K562 (cell line): ENCODE data around the gene EFEMP2. TPM values are rescaled to one million over a fixed set of nuclear protein-coding genes. Genes with fewer than 3 reads are reported as not detected.

Experiments used
- CBFA2T3 ChIP-seq: fragments of 450-650 bp; IDR thresholded peaks from 2 replicates; pipeline ENCODE4 v1.6.1; 2017
- CBX5 ChIP-seq: IDR thresholded peaks from 2 replicates; pipeline ENCODE4 v1.6.1; 2014; ENCODE audit warnings: low read depth, borderline replicate concordance
- CXXC5 ChIP-seq: fragments of 250-450 bp; sonication (Bioruptor Pico); IDR thresholded peaks from 2 replicates; pipeline ENCODE4 v1.8.0; 2022; ENCODE audit warnings: inconsistent platforms, mild to moderate bottlenecking, moderate library complexity
- GTF2B ChIP-seq: IDR thresholded peaks from 2 replicates; pipeline ENCODE4 v1.6.1; 2011; ENCODE audit not compliant: insufficient read length; ENCODE audit errors: extremely low read depth
- HDAC6 ChIP-seq: IDR thresholded peaks from 2 replicates; pipeline ENCODE4 v1.6.1; 2012; ENCODE audit warnings: low read depth, mild to moderate bottlenecking, control low read depth, inconsistent platforms, low read length, moderate library complexity
- HSF4 ChIP-seq: fragments of 250-450 bp; sonication (Bioruptor Pico); IDR thresholded peaks from 2 replicates; pipeline ENCODE4 v2.1.2; 2022; ENCODE audit warnings: mild to moderate bottlenecking, moderate library complexity, borderline replicate concordance
- KDM2B ChIP-seq: fragments of 250-450 bp; sonication (Bioruptor Pico); IDR thresholded peaks from 2 replicates; pipeline ENCODE4 v1.8.0; 2021; ENCODE audit warnings: mild to moderate bottlenecking, moderate library complexity
- MAX ChIP-seq: sonication (generic); formaldehyde crosslinking; IDR thresholded peaks from 2 replicates; pipeline ENCODE4 v1.9.0; 2022; ENCODE audit warnings: mild to moderate bottlenecking, missing genetic modification reagents
- MYC ChIP-seq, 2 experiments: fragments of 250-450 bp in 1 of 2; sonication (Bioruptor Pico) in 1 of 2; IDR thresholded peaks; 2 replicates each; pipeline versions ENCODE4 v1.5.1 to v1.6.1; 2012 to 2021; ENCODE audit warnings: low read depth in 2 of 2, borderline replicate concordance in 1 of 2, improper control_type of control experiment in 1 of 2, low read length in 1 of 2, mild to moderate bottlenecking in 1 of 2, moderate library complexity in 1 of 2
- PHB2 ChIP-seq: fragments of 450-650 bp; IDR thresholded peaks from 2 replicates; pipeline ENCODE4 v1.6.1; 2017; ENCODE audit warnings: low read depth
- PTBP1 ChIP-seq: fragments of 200-400 bp; formaldehyde crosslinking; IDR thresholded peaks from 2 replicates; pipeline ENCODE4 v1.6.1; 2017; ENCODE audit warnings: low read depth, low read length
- SETDB1 ChIP-seq: IDR thresholded peaks from one replicate; pipeline ENCODE4 v1.6.1; 2012; ENCODE audit warnings: low read length, control low read depth, inconsistent platforms
- SMARCE1 ChIP-seq: fragments of 450-650 bp; IDR thresholded peaks from 2 replicates; pipeline ENCODE4 v1.7.1; 2016; ENCODE audit warnings: mild to moderate bottlenecking
- TCF7 ChIP-seq: sonication (generic); IDR thresholded peaks from 2 replicates; pipeline ENCODE4 v1.6.1; 2016; ENCODE audit warnings: antibody characterized with exemption, borderline replicate concordance
- TEAD2 ChIP-seq: fragments of 450-650 bp; IDR thresholded peaks from 2 replicates; pipeline ENCODE4 v1.6.1; 2016; ENCODE audit warnings: missing genetic modification characterization, control low read depth, missing compliant biosample characterization
- U2AF1 ChIP-seq: fragments of 200-400 bp; formaldehyde crosslinking; optimal IDR thresholded peaks from 2 replicates; pipeline ENCODE3; 2017; ENCODE audit warnings: mild to moderate bottlenecking, low read depth, low read length, moderate library complexity
- ZBTB33 ChIP-seq: sonication (generic); formaldehyde crosslinking; IDR thresholded peaks from 2 replicates; pipeline ENCODE4 v1.8.1; 2023; ENCODE audit warnings: mild to moderate bottlenecking, missing genetic modification reagents
- ZHX1 ChIP-seq: fragments of 150-350 bp; conservative IDR thresholded peaks from 2 replicates; pipeline ENCODE4 v1.6.1; 2014; ENCODE audit warnings: low read length
- ZKSCAN3 ChIP-seq: fragments of 250-450 bp; sonication (Bioruptor Pico); IDR thresholded peaks from 2 replicates; pipeline ENCODE4 v1.4.0; 2020
- ZNF277 ChIP-seq: fragments of 250-450 bp; sonication (Bioruptor Pico); IDR thresholded peaks from 2 replicates; pipeline ENCODE4 v1.8.0; 2022; ENCODE audit warnings: inconsistent platforms, mild to moderate bottlenecking, moderate library complexity, borderline replicate concordance
- ZNF551 ChIP-seq: fragments of 250-450 bp; sonication (Bioruptor Pico); IDR thresholded peaks from 2 replicates; pipeline ENCODE4 v1.5.0; 2021; ENCODE audit warnings: mild to moderate bottlenecking, moderate library complexity
- ZNF75A ChIP-seq: fragments of 450-650 bp; formaldehyde crosslinking; IDR thresholded peaks from 2 replicates; pipeline ENCODE4 v1.4.0; 2020; ENCODE audit warnings: mild to moderate bottlenecking
- polyA plus RNA-seq, 8 experiments: library from polyadenylated mRNA; depleted of rRNA in 4 of 8; stranded (reverse) in 5 of 8; unstranded in 3 of 8; fragments of >200 nt; fragmentation: Nextera tagmentation in 2 of 8; fragmentation: Illumina TruSeq in 1 of 8; extraction: Ambion mirVana in 2 of 8; extraction: Trizol in 1 of 8; gene quantifications; 2 replicates each; pipeline versions ENCODE4 v1.2.1 to v1.2.3, GENCODE V29; 2011 to 2014; ENCODE audit warnings: inconsistent platforms in 1 of 8, missing spikeins in 1 of 8
- total RNA-seq, 7 experiments: library from RNA; depleted of rRNA in 6 of 7; stranded (reverse); fragments of >200 nt in 6 of 7; fragmentation: Illumina TruSeq in 2 of 7; extraction: Trizol in 2 of 7; gene quantifications; 2 replicates each; pipeline versions ENCODE4 v1.2.1 to v1.2.3, GENCODE V29; 2011 to 2021; ENCODE audit warnings: low replicate concordance in 1 of 7

EFEMP2 gene
- total and polyA plus RNA-seq, 9 of the 15 experiments (the other 6 are each of a cell fraction or from before 2014, with no cell fraction given), result 0.07 to 2.9 (median 0.69) TPM; not detected in 1

GRCh38 chr11:65860278-65861164 is 12.1 kb downstream of the EFEMP2 start, which contains the start of gene MUS81 (continued):
- TF ChIP-seq SETDB1, result no peak
- peak; percentile 84 for TF ChIP-seq MYC (IDR thresholded peaks at IDR 0.05; ENCODE audit: low read depth, low read length)
- TF ChIP-seq MYC (CRISPR knock-in tag; IDR thresholded peaks at IDR 0.05; ENCODE audit: borderline replicate concordance, low read depth), result no peak
- TF ChIP-seq HSF4 (CRISPR knock-in tag), result no peak
- no peak; the same call in 1 of the 2 replicates for TF ChIP-seq TCF7
- no peak for TF ChIP-seq ZNF551 (CRISPR knock-in tag)
- no peak for TF ChIP-seq PHB2
- no peak for TF ChIP-seq ZNF75A (CRISPR knock-in tag)
- no peak for TF ChIP-seq ZBTB33 (CRISPR knock-in tag)
- no peak for TF ChIP-seq KDM2B (CRISPR knock-in tag)
- TF ChIP-seq CBX5, result no peak
- peak; percentile 40; the same call in 1 of the 2 replicates for TF ChIP-seq MAX (CRISPR knock-in tag)
- TF ChIP-seq HDAC6, result no peak
- TF ChIP-seq U2AF1, result peak; percentile 61
- no peak for TF ChIP-seq CBFA2T3
- TF ChIP-seq ZNF277 (CRISPR knock-in tag), result no peak
- no peak for TF ChIP-seq TEAD2 (tag)
- no peak for TF ChIP-seq ZHX1
- TF ChIP-seq ZKSCAN3, result no peak
- no peak for TF ChIP-seq GTF2B
- no peak for TF ChIP-seq SMARCE1
- TF ChIP-seq PTBP1, result no peak
- TF ChIP-seq CXXC5, result peak; percentile 78
